Right atrium auricular region (tissue), 2 donors: ENCODE data around the gene STYX. TPM values are rescaled to one million over a fixed set of nuclear protein-coding genes. Genes with fewer than 3 reads are reported as not detected.

ENCODE experiments used
- DNase-seq: peaks from one replicate; pipeline ENCODE4 v3.0.0-alpha.2; 2019; ENCODE audit warnings: low spot score
- H3K27ac ChIP-seq, 2 donors: fragments of 200-600 bp; sonication (generic); 1 replicate in 1 of 2; 2 replicates in 1 of 2; pipeline ENCODE4 v1.5.1; 2016 to 2019
- H3K27me3 ChIP-seq, 2 donors: fragments of 200-600 bp; sonication (generic); one replicate each; pipeline versions ENCODE4 v1.5.1 to v1.6.0; 2017 to 2019
- H3K36me3 ChIP-seq: fragments of 200-600 bp; sonication (generic); one replicate; pipeline ENCODE4 v1.5.1; 2016
- H3K4me1 ChIP-seq, 2 donors: fragments of 200-600 bp; sonication (generic); one replicate each; pipeline versions ENCODE4 v1.5.1 to v1.6.0; 2017 to 2019
- H3K4me3 ChIP-seq, 2 donors: fragments of 200-600 bp; sonication (generic); 1 replicate in 1 of 2; 2 replicates in 1 of 2; pipeline ENCODE4 v1.5.1; 2017 to 2019; ENCODE audit warnings: mild to moderate bottlenecking in 1 of 2, moderate library complexity in 1 of 2
- H3K9me3 ChIP-seq, 2 donors: fragments of 200-600 bp; sonication (generic); one replicate each; pipeline ENCODE4 v1.5.1; 2019
- total RNA-seq, 2 donors: library from RNA; depleted of rRNA; stranded (reverse); fragments of >200 nt; gene quantifications; one replicate each; pipeline ENCODE4 v1.1.0, GENCODE V29; 2016
- TF ChIP-seq, protein P1 (sequence below), 2 donors: fragments of 200-600 bp; sonication (generic); IDR thresholded peaks; one replicate each; pipeline ENCODE4 v1.5.1; 2019; ENCODE audit warnings: antibody characterized with exemption in 2 of 2

STYX gene
- total RNA-seq, 2 donors from 2014 or later: 8.7 to 16.0 TPM

DNA sequence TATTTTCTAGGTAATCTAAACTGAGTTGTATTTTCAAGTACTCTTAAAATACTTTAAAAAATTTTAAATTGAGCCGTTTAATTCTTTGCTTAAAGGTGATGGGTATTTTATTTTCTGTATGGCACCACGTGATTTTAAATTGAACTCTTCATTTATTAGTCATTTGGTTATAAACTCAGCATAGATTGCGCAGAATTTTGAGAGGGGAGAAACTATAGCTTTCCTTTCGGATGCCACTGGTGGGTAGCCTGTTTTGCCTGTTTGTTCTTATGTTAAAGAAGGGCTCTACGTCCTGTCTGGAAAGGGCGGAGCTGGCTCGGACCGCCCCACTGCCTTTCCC, 411 bp upstream of the STYX start:
- Histone ChIP-seq H3K27ac (peak overlapping the region; percentile 88 to 90), H3K36me3 (peaks cover 20% of the 10 kb centered on the region)

GRCh38 chr14:52730709-52731111, 744 bp downstream of the STYX start:
- Histone ChIP-seq H3K9me3 (no peaks in the 10 kb centered on the region), H3K4me3 (peak overlapping the region; percentile 87 to 99), H3K27me3 (no peaks in the 10 kb centered on the region), H3K36me3 (peaks cover 9% of the 10 kb centered on the region), H3K27ac (peak overlapping the region; percentile 88 to 90), H3K4me1 (peaks cover 0 to 8% of the 10 kb centered on the region in 2 donors)
- no peak for DNase-seq
- TF ChIP-seq, protein P1, sequence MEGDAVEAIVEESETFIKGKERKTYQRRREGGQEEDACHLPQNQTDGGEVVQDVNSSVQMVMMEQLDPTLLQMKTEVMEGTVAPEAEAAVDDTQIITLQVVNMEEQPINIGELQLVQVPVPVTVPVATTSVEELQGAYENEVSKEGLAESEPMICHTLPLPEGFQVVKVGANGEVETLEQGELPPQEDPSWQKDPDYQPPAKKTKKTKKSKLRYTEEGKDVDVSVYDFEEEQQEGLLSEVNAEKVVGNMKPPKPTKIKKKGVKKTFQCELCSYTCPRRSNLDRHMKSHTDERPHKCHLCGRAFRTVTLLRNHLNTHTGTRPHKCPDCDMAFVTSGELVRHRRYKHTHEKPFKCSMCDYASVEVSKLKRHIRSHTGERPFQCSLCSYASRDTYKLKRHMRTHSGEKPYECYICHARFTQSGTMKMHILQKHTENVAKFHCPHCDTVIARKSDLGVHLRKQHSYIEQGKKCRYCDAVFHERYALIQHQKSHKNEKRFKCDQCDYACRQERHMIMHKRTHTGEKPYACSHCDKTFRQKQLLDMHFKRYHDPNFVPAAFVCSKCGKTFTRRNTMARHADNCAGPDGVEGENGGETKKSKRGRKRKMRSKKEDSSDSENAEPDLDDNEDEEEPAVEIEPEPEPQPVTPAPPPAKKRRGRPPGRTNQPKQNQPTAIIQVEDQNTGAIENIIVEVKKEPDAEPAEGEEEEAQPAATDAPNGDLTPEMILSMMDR (IDR thresholded peaks at IDR 0.05): no peak

More for the DNA sequence above, 411 bp upstream of the STYX start:
- Histone ChIP-seq H3K27me3 (no peaks in the 10 kb centered on the region), H3K4me3 (peak overlapping the region in 1 of 2 donors; percentile 99), H3K4me1 (peaks cover 0 to 8% of the 10 kb centered on the region in 2 donors), H3K9me3 (no peaks in the 10 kb centered on the region)
- TF ChIP-seq, protein P1 (IDR thresholded peaks at IDR 0.05): no peak
- DNase-seq: no peak

DNA sequence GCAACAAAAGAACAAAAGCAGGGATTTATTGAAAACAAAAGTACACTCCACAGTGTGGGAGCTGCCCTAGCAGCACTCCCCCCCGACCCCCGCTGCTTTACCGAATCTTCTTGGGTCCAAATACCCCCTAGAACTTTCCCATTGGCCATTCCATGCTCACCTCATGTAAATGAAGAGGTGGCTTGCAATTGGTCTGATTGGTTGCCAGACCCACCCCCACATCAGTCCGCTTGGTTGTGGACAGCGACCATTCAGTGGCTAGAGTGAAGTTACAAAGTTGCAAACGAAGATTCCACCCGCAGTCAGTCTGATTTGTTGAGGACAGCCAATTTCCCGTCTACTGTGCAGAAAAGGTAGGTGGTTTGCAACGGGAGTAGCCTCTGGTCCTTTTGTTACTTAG, 3.9 kb downstream of the STYX start:
- TF ChIP-seq, protein P1 (IDR thresholded peaks at IDR 0.05): no peak
- no peaks in the 10 kb centered on the region for H3K27me3 ChIP-seq
- H3K27ac ChIP-seq: no peak overlapping the region
- peaks cover 0 to 8% of the 10 kb centered on the region in 2 donors for H3K4me1 ChIP-seq
- no peak for DNase-seq
- no peaks in the 10 kb centered on the region for H3K9me3 ChIP-seq
- H3K36me3 ChIP-seq: no peaks in the 10 kb centered on the region
- no peak overlapping the region for H3K4me3 ChIP-seq

GRCh38 chr14:52735921-52736489, 6.0 kb downstream of the STYX start:
- DNase-seq: no peak
- H3K4me3 ChIP-seq: no peak overlapping the region
- H3K27ac ChIP-seq: no peak overlapping the region
- no peaks in the 10 kb centered on the region for H3K36me3 ChIP-seq
- H3K4me1 ChIP-seq: peaks cover 0 to 7% of the 10 kb centered on the region in 2 donors
- no peaks in the 10 kb centered on the region for H3K27me3 ChIP-seq
- TF ChIP-seq, protein P1 (IDR thresholded peaks at IDR 0.05): no peak
- H3K9me3 ChIP-seq: no peaks in the 10 kb centered on the region

DNA sequence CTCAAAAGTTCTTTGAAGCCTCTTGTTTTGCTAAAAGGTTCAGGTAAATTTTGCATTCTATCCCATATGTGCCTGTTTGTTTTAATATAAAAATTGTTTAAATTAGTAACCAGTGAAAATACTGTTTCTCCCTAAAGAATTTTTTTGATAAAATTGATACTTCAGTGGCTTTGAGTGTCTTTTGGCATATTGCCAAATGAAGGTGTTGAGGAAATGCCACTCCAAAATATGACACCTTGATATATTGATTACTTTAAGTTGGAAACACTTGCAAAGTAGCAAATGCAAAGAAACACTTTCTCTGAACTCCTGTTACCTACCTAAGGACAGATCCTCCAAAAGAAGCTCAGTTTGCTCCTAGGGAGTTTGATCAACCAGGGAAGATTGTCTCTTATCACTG, 8.4 kb downstream of the STYX start:
- no peaks in the 10 kb centered on the region for H3K9me3 ChIP-seq
- no peak overlapping the region for H3K27ac ChIP-seq
- no peaks in the 10 kb centered on the region for H3K27me3 ChIP-seq
- H3K4me3 ChIP-seq: no peak overlapping the region
- no peaks in the 10 kb centered on the region for H3K36me3 ChIP-seq
- TF ChIP-seq, protein P1 (IDR thresholded peaks at IDR 0.05): no peak
- DNase-seq: no peak
- peaks cover 0 to 14% of the 10 kb centered on the region in 2 donors for H3K4me1 ChIP-seq

- H3K4me1 ChIP-seq: peaks cover 0 to 14% of the 10 kb centered on the region in 2 donors
- H3K9me3 ChIP-seq: no peaks in the 10 kb centered on the region
- no peak for DNase-seq
- TF ChIP-seq, protein P1 (IDR thresholded peaks at IDR 0.05): no peak
- H3K36me3 ChIP-seq: no peaks in the 10 kb centered on the region
- no peak overlapping the region for H3K27ac ChIP-seq
- H3K4me3 ChIP-seq: no peak overlapping the region
- H3K27me3 ChIP-seq: no peaks in the 10 kb centered on the region
Measured at GRCh38 chr14:52740751-52741150, 10.8 kb downstream of the STYX start.
